ENCODE measurements around the gene PBOV1.
"Not testable (repeated sequence)": the region's sequence is repeated elsewhere in the genome, so short reads cannot be mapped to it uniquely, and the experiment has no call there.

PBOV1 gene

GRCh38 chr6:138237463-138237862 lies 19.2 kb upstream of the PBOV1 start:
- no peak for DNase-seq

- DNase-seq = no peak
Measured at GRCh38 chr6:138235693-138236092, 17.4 kb upstream of the PBOV1 start.

- no peak for DNase-seq
Measured at GRCh38 chr6:138235205-138235604, 16.9 kb upstream of the PBOV1 start.

- no peak for DNase-seq
Measured at GRCh38 chr6:138234363-138234762, 16.1 kb upstream of the PBOV1 start.

- DNase-seq = no peak
Measured at GRCh38 chr6:138231381-138231886, 13.1 kb upstream of the PBOV1 start.

GRCh38 chr6:138230759-138231380 lies 12.6 kb upstream of the PBOV1 start:
- DNase-seq = no peak

GRCh38 chr6:138230221-138230620 lies 11.9 kb upstream of the PBOV1 start:
- no peak for DNase-seq

- no peak for DNase-seq
Measured at GRCh38 chr6:138229663-138230179, 11.4 kb upstream of the PBOV1 start.

- DNase-seq = no peak
Measured at GRCh38 chr6:138229072-138229471, 10.8 kb upstream of the PBOV1 start.

GRCh38 chr6:138227316-138227781 lies 9.1 kb upstream of the PBOV1 start:
- no peak for DNase-seq

GRCh38 chr6:138226700-138227315 lies 8.5 kb upstream of the PBOV1 start:
- DNase-seq = no peak

- no peak for DNase-seq
Measured at GRCh38 chr6:138225953-138226352, 7.7 kb upstream of the PBOV1 start.

- DNase-seq = no peak
Measured at GRCh38 chr6:138222901-138223546, 4.7 kb upstream of the PBOV1 start.

- no peak for DNase-seq
Measured at GRCh38 chr6:138219901-138220300, 1.6 kb upstream of the PBOV1 start.

- no peak for DNase-seq
Measured at GRCh38 chr6:138219398-138219797, 1.1 kb upstream of the PBOV1 start.

GRCh38 chr6:138215093-138215782 lies 3.1 kb downstream of the PBOV1 start:
- DNase-seq = no peak

GRCh38 chr6:138212530-138212929 lies 5.8 kb downstream of the PBOV1 start:
- not testable (repeated sequence) for DNase-seq

- no peak for DNase-seq
Measured at GRCh38 chr6:138211601-138212000, 6.7 kb downstream of the PBOV1 start.

- DNase-seq = no peak
Measured at GRCh38 chr6:138211048-138211581, 7.2 kb downstream of the PBOV1 start.

- DNase-seq = no peak
Measured at GRCh38 chr6:138206862-138207261, 11.4 kb downstream of the PBOV1 start.

- no peak for DNase-seq
Measured at GRCh38 chr6:138205437-138206094, 12.7 kb downstream of the PBOV1 start.

- no peak for DNase-seq
Measured at GRCh38 chr6:138204792-138205384, 13.4 kb downstream of the PBOV1 start.
